ENCODE data around the gene FRMD4B.
"Not testable (repeated sequence)": the region's sequence is repeated elsewhere in the genome, so short reads cannot be mapped to it uniquely, and the experiment has no call there.

Gene FRMD4B

GRCh38 chr3:69359916-69360315, 26.0 kb downstream of the FRMD4B start:
- DNase-seq = no peak

- DNase-seq = no peak
These were observed 26.5 kb downstream of the FRMD4B start for GRCh38 chr3:69359339-69359893.

GRCh38 chr3:69357196-69357595, 28.7 kb downstream of the FRMD4B start:
- DNase-seq = no peak

- DNase-seq = no peak
These were observed 30.9 kb downstream of the FRMD4B start for GRCh38 chr3:69354948-69355347.

- DNase-seq = no peak
These were observed 32.4 kb downstream of the FRMD4B start for GRCh38 chr3:69353503-69353902.

- no peak for DNase-seq
These were observed 32.8 kb downstream of the FRMD4B start for GRCh38 chr3:69353088-69353478.

GRCh38 chr3:69352305-69353087, 33.4 kb downstream of the FRMD4B start:
- DNase-seq = no peak

GRCh38 chr3:69343875-69344274, 42.0 kb downstream of the FRMD4B start:
- DNase-seq = no peak

- DNase-seq = no peak
These were observed 43.8 kb downstream of the FRMD4B start for GRCh38 chr3:69342074-69342473.

GRCh38 chr3:69339760-69340159, 46.1 kb downstream of the FRMD4B start:
- DNase-seq = no peak

GRCh38 chr3:69338911-69339310, 47.0 kb downstream of the FRMD4B start:
- DNase-seq = no peak

- no peak for DNase-seq
These were observed 53.0 kb downstream of the FRMD4B start for GRCh38 chr3:69332934-69333333.

GRCh38 chr3:69330891-69331400, 54.9 kb downstream of the FRMD4B start:
- DNase-seq = no peak

- DNase-seq = no peak
These were observed 56.0 kb downstream of the FRMD4B start for GRCh38 chr3:69329892-69330291.

- no peak for DNase-seq
These were observed 57.0 kb downstream of the FRMD4B start for GRCh38 chr3:69328963-69329302.

GRCh38 chr3:69328103-69328962, 57.6 kb downstream of the FRMD4B start:
- no peak for DNase-seq

GRCh38 chr3:69326855-69327300, 59.0 kb downstream of the FRMD4B start:
- DNase-seq = no peak

GRCh38 chr3:69325151-69325550, 60.7 kb downstream of the FRMD4B start:
- DNase-seq = no peak

- DNase-seq = no peak
These were observed 61.4 kb downstream of the FRMD4B start for GRCh38 chr3:69324362-69325025.

GRCh38 chr3:69323941-69324340, 61.9 kb downstream of the FRMD4B start:
- DNase-seq = no peak

- DNase-seq = not testable (repeated sequence)
These were observed 63.4 kb downstream of the FRMD4B start for GRCh38 chr3:69322512-69322911.

- DNase-seq = no peak
These were observed 63.8 kb downstream of the FRMD4B start for GRCh38 chr3:69322158-69322509.

All from DMS79 treated with DMSO at 0.1 percent for 48 hours (cell line).